ENCODE measurements around the gene GOLGA6L10. TPM values are rescaled to one million over a fixed set of nuclear protein-coding genes. Genes with fewer than 3 reads are reported as not detected.
A peak's percentile ranks its signal among the peaks of the same experiment; 100 is the strongest.
"Not testable (repeated sequence)": the region's sequence is repeated elsewhere in the genome, so short reads cannot be mapped to it uniquely, and the experiment has no call there.

GOLGA6L10 gene, protein sequence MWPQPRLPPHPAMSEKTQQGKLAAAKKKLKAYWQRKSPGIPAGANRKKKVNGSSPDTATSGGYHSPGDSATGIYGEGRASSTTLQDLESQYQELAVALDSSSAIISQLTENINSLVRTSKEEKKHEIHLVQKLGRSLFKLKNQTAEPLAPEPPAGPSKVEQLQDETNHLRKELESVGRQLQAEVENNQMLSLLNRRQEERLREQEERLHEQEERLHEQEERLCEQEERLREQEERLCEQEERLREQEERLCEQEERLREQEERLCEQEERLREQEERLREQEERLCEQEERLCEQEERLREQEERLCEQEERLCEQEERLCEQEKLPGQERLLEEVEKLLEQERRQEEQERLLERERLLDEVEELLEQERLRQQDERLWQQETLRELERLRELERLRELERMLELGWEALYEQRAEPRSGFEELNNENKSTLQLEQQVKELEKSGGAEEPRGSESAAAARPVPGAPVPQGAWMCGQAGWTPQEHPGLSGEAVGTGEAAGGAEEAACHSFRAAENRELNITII
- polyA plus RNA-seq, result under 1 TPM in 1 of 3 donors, not detected in 2; 0.21 TPM

DNA sequence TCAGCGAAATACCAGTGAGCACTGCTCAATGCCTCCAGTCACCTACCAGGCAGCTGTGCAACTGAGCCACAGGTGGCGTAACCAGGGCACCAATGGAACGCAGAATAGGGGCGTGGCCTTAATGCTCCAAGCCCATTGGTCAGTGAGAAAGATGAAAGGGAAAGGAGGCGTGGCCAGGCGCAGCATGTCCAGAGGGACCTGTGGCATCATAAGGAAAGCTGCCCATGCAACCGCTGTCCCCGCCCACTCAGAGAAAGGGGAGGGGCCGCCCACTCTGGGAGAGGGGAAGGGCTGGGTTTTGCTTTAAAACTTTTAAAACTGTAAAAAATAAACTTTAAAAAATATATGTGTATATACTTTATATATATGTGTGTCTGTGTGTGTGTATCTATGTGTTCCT, at the start of gene GOLGA6L10:
Gene GOLGA6L10 (minus strand): TSS at position 101 of the 400 bp plus-strand sequence. CDS start 100 bp downstream, at position 1.
- H3K27me3 Mint-ChIP-seq (ENCODE audit: low read depth in 3 of 3); H3K36me3 Mint-ChIP-seq; H3K4me3 Mint-ChIP-seq; H3K9me3 Mint-ChIP-seq; H3K27ac Mint-ChIP-seq; DNase-seq; H3K4me1 Mint-ChIP-seq: not testable (repeated sequence)

DNA sequence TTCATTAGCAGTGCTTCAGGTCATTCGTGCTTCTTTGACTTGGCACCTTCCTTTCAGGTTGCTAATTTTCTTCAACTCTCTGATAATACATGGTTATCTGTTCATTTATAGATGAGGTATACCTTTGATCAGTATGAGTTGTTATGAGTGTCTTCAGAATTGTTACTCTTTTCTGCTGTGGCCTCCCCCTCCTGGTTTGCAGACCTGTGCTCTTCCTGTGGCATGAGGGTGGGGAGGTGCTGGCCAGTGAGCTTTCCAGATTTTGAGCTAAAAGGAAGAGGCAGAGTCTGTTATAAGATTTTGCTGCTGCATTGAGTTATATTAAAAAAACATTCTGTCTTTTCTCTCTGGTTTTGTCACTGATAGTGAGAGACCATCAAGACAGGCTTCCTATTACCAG, 49.5 kb upstream of the GOLGA6L10 start:
- DNase-seq, result no peak
- H3K36me3 Mint-ChIP-seq, result no peaks in the 10 kb centered on the region
- peaks cover 13% of the 10 kb centered on the region in 2 donors for H3K4me1 Mint-ChIP-seq
- no peaks in the 10 kb centered on the region for H3K9me3 Mint-ChIP-seq
- H3K27ac Mint-ChIP-seq, result peak overlapping the region in 2 of 6 donors; percentile 7 to 9
- peaks cover 0 to 2% (median 0%) of the 10 kb centered on the region in 3 donors for H3K27me3 Mint-ChIP-seq (ENCODE audit: low read depth in 3 of 3)
- peak overlapping the region in 1 of 5 donors; percentile 26 for H3K4me3 Mint-ChIP-seq

DNA sequence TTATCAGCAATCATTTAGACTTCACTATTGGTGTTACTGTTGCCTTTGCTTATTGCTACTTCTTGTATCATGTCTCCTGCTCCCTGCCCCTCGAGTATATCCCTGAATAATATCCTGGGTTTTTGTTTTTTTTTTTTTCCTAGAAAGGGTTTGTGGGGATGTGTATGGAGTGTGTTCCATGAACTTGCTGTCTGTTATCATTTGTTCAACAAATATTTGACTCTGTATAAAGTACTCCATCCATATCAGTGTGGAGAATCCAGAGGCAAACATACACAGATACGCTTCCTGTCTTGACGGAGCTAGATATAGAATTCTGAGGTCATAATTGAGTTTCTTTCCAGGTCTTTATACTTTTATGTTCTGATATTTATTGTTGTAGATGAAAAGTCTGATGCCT, 48.5 kb upstream of the GOLGA6L10 start:
- DNase-seq, result no peak
- Mint-ChIP-seq H3K4me1 (peaks cover 13% of the 10 kb centered on the region in 2 donors), H3K27me3 (ENCODE audit: low read depth in 3 of 3) (peaks cover 0 to 2% (median 0%) of the 10 kb centered on the region in 3 donors), H3K36me3 (no peaks in the 10 kb centered on the region), H3K9me3 (no peaks in the 10 kb centered on the region), H3K4me3 (no peak overlapping the region), H3K27ac (no peak overlapping the region)

DNA sequence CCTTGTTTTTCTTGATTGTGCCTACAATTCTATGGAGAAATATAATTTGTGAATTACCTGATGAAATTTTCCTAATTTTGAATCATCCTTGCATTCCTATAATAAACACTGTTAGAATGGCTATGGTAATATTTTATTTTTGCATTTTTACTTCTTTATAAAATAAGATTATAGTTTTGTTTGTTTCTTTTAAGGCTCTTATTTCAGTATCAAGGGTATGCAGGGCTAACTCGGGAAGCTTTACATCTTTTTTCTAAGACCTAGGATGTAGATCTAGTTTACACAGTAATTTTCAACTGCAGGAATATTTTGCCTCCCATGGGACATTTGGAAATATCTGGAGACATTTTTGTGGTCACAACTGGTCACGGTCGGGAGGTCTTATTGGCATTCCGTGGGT, 46.5 kb upstream of the GOLGA6L10 start:
- not testable (repeated sequence) for DNase-seq; H3K4me3 Mint-ChIP-seq; H3K36me3 Mint-ChIP-seq; H3K27ac Mint-ChIP-seq; H3K9me3 Mint-ChIP-seq; H3K27me3 Mint-ChIP-seq (ENCODE audit: low read depth in 3 of 3)
- H3K4me1 Mint-ChIP-seq, result peaks cover 13% of the 10 kb centered on the region in 2 donors

DNA sequence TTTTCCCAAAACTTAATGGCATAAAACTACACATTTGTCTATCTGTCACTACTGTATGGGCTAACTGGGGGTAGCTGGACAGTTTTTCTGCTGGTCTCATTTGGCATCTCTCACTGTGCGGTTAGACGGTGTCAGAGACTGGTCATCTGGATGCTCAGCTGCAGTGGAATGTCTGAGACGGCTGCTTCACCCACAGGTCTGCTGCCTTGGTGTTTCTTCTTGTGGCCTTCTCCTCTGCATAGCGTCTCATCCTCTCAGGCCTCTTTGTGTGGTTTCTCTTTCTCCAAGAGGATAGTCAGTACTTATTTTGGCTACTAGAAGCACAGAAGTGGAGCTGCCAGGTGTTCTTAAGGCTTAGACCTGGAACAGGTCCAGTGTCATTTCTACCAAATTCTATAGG, 44.4 kb upstream of the GOLGA6L10 start:
- Mint-ChIP-seq H3K27ac (no peak overlapping the region), H3K9me3 (no peaks in the 10 kb centered on the region), H3K27me3 (ENCODE audit: low read depth in 3 of 3) (peaks cover 0 to 2% (median 1%) of the 10 kb centered on the region in 3 donors), H3K4me1 (peaks cover 3 to 4% of the 10 kb centered on the region in 2 donors), H3K4me3 (no peak overlapping the region), H3K36me3 (no peaks in the 10 kb centered on the region)
- no peak for DNase-seq

DNA sequence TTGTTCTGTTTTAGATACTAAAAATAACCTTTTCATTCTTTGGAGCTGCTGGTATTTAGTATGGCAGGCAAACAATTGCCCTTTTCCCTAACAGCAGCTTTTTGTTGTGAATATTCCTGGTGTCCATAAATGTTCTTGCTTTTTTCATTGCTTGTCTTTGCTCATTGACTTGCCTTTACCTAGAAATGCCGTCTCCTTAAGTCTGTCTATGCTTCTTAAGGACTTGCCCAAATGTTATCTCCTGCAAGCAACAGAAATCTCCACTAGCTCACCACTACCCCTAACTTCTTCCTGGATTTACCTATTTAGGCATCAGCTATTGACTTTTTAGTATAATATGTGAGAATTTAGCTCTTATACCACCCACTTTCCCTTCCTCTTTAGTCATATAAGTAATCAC, 42.8 kb upstream of the GOLGA6L10 start:
- DNase-seq; H3K4me1 Mint-ChIP-seq; H3K4me3 Mint-ChIP-seq; H3K36me3 Mint-ChIP-seq; H3K9me3 Mint-ChIP-seq; H3K27me3 Mint-ChIP-seq (ENCODE audit: low read depth in 3 of 3); H3K27ac Mint-ChIP-seq: not testable (repeated sequence)

DNA sequence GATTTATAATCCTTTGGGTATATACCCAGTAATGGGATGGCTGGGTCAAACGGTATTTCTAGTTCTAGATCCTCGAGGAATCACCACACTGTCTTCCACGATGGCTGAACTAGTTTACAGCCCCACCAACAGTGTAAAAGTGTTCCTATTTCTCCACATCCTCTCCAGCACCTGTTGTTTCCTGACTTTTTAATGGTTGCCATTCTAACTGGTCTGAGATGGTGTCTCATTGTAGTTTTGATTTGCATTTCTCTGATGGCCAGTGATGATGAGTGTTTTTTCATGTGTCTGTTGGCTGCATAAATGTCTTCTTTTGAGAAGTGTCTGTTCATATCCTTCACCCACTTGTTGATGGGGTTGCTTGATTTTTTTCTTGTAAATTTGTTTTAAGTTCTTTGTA, 40.9 kb upstream of the GOLGA6L10 start:
- not testable (repeated sequence) for H3K4me3 Mint-ChIP-seq; H3K9me3 Mint-ChIP-seq; H3K27me3 Mint-ChIP-seq (ENCODE audit: low read depth in 3 of 3); H3K36me3 Mint-ChIP-seq; H3K27ac Mint-ChIP-seq; H3K4me1 Mint-ChIP-seq; DNase-seq

DNA sequence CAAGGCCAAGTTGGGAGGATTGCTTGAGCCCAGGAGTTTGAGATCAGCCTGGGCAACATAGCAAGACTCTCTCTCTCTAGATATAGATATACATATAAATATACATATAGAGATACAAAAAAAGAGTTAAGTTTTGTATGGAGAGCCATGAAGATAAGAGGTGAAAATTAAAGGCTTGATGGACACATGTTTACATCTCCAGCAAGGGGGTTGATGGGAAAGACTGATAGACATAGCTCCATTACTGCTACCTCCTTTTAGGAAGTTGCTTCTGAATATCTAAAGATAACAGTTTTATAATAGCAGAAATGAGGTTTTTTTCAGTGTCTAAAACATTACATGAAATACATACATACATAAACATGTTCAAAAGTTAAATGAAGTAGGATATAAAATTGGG, 37.9 kb upstream of the GOLGA6L10 start:
- H3K27ac Mint-ChIP-seq; H3K27me3 Mint-ChIP-seq (ENCODE audit: low read depth in 3 of 3); H3K9me3 Mint-ChIP-seq; DNase-seq; H3K36me3 Mint-ChIP-seq; H3K4me1 Mint-ChIP-seq; H3K4me3 Mint-ChIP-seq: not testable (repeated sequence)

DNA sequence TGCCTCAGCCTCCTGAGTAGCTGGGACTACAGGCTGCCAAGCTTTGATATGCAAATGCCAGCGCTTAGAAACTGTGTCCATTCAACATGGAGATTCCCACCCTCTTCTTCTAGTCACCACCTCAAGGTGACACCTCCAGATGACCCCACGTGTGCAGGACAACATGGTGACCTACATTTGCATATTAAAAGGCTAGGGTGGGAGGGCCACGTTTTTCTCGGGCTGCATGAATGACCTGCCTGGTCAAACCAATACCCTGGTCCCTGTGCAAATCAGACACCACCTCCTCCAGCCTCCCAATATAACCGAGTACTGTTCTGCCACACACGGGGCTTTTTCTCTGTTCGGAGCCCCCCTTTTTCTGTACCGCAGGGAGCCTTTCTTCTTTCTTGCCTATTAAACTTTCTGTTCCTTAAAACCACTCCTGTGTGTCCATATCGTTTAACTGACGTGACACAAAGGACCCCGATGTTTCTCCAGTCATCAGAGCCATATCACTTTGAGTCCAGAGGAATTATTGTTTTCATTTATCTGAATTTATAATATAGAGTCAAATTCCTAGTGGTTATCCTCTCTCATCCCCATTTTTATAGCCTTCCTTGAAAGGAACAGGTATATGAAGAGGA, 32.2 kb upstream of the GOLGA6L10 start:
- not testable (repeated sequence) for H3K4me3 Mint-ChIP-seq; DNase-seq; H3K36me3 Mint-ChIP-seq; H3K9me3 Mint-ChIP-seq; H3K27ac Mint-ChIP-seq; H3K27me3 Mint-ChIP-seq (ENCODE audit: low read depth in 3 of 3); H3K4me1 Mint-ChIP-seq

DNA sequence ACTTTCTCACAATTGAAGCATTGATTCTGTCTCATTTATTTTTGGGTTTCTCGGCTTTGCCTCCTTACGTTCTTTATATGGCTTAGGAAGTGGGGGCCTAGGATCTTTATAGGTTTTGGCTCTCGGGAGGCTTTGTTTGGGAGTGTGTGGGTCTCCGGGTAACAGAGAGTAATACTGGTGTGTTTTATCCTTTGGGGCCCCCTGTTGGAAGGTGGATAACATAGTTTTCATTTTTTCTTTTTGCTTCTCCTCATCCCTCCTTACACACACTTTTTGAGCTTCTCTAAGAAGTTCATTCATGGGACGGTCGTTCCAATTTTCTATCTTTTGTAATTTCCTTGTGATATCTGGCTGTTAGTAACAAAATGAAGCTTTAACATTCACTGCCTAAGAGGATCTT, 30.3 kb upstream of the GOLGA6L10 start:
- not testable (repeated sequence) for H3K4me3 Mint-ChIP-seq; H3K27me3 Mint-ChIP-seq (ENCODE audit: low read depth in 3 of 3)

DNA sequence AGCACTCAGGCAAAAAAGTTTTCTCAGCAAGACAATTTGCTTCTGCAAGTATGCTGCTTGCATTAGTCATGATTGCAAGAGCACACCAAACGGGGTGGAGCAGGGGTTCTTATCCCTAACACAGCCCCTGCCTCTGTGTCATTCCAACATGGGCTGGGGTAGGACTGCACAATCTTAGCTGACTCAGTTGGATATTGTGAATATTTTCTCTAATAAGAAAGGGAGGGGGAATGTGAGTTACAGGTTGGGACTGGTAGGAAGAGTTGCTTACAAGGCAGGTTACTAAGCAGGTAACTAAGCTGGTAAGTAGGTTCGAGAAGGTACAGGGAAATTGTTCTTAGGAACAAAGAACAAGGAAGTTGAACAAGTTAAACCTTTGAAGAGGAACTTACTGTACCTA, 24.4 kb upstream of the GOLGA6L10 start:
- H3K27me3 Mint-ChIP-seq (ENCODE audit: low read depth in 3 of 3); H3K27ac Mint-ChIP-seq; H3K36me3 Mint-ChIP-seq; DNase-seq; H3K4me3 Mint-ChIP-seq; H3K4me1 Mint-ChIP-seq; H3K9me3 Mint-ChIP-seq: not testable (repeated sequence)

More for the DNA sequence above, 30.3 kb upstream of the GOLGA6L10 start:
- H3K4me1 Mint-ChIP-seq, H3K36me3 Mint-ChIP-seq, H3K27ac Mint-ChIP-seq, DNase-seq, H3K9me3 Mint-ChIP-seq: not testable (repeated sequence)

DNA sequence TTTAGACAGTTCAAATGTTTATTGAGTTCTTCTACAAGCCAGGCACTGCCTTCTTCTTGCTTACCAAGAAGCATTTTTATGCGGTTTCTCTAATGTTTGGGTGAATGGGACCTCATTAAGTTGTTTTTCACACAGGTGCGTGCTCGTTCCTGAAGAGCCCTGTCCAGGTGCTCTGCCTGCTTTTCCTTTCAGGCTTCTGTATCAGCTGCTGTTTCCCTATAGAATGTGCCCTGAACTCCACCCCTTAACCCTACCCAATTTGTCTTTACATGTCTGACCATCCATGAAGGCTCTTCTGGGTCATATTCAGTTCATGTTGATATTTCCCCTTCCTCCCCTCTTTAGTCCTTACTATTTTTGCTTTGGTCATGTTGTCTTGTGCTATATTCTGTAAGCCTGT, 22.4 kb upstream of the GOLGA6L10 start:
- Mint-ChIP-seq H3K36me3 (no peaks in the 10 kb centered on the region), H3K4me1 (peaks cover 0 to 1% of the 10 kb centered on the region in 2 donors), H3K27ac (no peak overlapping the region), H3K9me3 (no peaks in the 10 kb centered on the region), H3K27me3 (ENCODE audit: low read depth in 3 of 3) (peaks cover 0 to 3% (median 2%) of the 10 kb centered on the region in 3 donors), H3K4me3 (no peak overlapping the region)
- DNase-seq, result no peak

DNA sequence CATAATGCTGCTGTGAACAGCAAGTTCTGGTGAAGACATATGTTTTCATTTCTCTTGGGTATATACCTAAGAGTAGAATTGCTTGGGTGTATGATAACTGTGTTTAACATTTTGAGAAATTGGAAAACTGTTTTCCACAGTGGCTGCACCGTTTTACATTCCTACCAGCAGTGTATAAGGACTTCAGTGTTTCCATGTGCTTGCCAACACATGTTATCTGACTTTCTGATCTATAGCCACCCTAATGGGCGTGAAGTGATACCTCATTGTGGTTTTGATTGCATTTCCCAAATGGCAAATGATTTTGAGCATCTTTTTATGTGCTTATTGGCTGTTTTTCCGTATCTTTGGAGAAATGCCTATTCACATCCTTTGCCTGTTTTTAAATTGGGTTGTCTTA, 18.5 kb upstream of the GOLGA6L10 start:
- not testable (repeated sequence) for H3K36me3 Mint-ChIP-seq; H3K4me3 Mint-ChIP-seq; H3K9me3 Mint-ChIP-seq; DNase-seq; H3K27ac Mint-ChIP-seq; H3K27me3 Mint-ChIP-seq (ENCODE audit: low read depth in 3 of 3); H3K4me1 Mint-ChIP-seq

DNA sequence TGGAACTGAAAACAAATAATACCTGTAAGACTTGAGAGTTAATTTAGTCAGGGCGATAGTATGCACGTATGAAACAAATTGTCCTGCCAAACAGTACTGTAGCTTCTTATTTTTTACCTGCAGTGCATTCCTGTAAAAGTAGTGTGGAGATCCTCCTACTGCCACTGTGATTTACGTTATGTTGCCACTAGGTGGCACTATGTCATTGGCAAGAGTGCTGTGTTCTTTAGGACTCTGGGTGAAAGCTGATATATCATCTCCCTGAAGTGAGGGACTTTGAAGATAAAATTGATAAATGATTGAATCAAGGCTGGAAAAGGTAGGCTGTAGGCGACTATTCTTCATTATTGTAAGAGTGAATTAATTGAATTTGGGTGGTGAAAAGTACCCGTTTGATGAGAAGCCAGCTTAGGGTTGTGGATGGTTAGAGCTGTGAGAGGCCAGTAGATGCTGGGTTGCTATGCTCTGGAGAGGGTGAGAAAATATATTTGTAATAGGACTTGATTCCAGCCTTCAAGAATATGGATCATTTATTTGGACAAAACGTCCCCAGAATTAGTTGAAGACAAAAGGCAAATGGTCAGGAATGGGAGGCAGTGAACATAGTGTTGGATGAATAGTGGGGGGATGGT, 16.5 kb upstream of the GOLGA6L10 start:
- not testable (repeated sequence) for H3K4me3 Mint-ChIP-seq; H3K36me3 Mint-ChIP-seq; H3K4me1 Mint-ChIP-seq; H3K27ac Mint-ChIP-seq; H3K9me3 Mint-ChIP-seq; H3K27me3 Mint-ChIP-seq (ENCODE audit: low read depth in 3 of 3)
- peak; percentile 30 to 41 (median 39) for DNase-seq

Measured in immature natural killer cell (primary cell).